Measurements from ENCODE around the gene UNC13B.

Gene UNC13B

DNA sequence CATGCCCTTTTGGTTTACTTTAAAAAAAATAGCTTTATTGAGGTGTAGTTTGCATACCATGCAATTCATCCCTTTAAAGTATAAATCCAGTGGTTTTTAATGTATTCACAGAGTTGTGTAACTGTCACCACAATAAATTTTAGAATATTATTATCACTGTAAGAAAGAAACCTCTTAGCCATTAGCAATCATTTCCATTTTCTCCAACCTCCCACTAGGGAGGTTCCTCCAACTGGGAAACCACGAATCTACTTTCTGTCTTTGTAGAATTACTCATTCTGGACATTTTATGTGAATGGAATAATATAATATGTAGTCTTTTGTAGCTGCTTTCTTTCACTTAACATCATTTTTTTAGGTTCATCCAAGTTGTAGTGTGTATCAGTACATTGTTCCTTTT lies 43.5 kb downstream of the UNC13B start:
- TF ChIP-seq, protein P1, sequence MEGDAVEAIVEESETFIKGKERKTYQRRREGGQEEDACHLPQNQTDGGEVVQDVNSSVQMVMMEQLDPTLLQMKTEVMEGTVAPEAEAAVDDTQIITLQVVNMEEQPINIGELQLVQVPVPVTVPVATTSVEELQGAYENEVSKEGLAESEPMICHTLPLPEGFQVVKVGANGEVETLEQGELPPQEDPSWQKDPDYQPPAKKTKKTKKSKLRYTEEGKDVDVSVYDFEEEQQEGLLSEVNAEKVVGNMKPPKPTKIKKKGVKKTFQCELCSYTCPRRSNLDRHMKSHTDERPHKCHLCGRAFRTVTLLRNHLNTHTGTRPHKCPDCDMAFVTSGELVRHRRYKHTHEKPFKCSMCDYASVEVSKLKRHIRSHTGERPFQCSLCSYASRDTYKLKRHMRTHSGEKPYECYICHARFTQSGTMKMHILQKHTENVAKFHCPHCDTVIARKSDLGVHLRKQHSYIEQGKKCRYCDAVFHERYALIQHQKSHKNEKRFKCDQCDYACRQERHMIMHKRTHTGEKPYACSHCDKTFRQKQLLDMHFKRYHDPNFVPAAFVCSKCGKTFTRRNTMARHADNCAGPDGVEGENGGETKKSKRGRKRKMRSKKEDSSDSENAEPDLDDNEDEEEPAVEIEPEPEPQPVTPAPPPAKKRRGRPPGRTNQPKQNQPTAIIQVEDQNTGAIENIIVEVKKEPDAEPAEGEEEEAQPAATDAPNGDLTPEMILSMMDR (IDR thresholded peaks at IDR 0.05; ENCODE audit: low read length, missing control alignments): no peak
- DNase-seq (ENCODE audit: low read depth): no peak
- no peak overlapping the region for H3K4me3 ChIP-seq (replicated peaks; ENCODE audit: low read depth, low read length)

DNA sequence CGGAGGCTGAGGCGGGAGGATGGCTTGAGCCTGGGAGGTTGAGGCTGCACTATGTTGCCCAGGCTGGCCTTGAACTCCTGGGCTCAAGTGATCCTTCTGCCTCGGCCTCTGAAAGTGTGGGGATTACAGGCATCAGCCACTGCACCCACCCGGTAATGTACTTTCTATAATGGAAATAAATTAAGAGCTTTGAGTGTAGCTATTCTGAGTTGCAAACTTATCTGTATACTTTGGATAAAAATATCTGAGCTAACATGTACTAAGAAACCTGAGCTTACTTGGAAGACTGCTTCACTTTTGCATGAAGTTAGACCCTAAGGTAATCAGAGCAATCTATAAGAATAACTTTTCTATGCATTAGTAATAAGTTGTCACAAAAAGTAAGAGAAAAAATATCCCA lies 50.0 kb downstream of the UNC13B start:
- no peak for DNase-seq (ENCODE audit: low read depth)
- TF ChIP-seq, protein P1 (IDR thresholded peaks at IDR 0.05; ENCODE audit: low read length, missing control alignments): no peak
- H3K4me3 ChIP-seq (replicated peaks; ENCODE audit: low read depth, low read length): no peak overlapping the region

DNA sequence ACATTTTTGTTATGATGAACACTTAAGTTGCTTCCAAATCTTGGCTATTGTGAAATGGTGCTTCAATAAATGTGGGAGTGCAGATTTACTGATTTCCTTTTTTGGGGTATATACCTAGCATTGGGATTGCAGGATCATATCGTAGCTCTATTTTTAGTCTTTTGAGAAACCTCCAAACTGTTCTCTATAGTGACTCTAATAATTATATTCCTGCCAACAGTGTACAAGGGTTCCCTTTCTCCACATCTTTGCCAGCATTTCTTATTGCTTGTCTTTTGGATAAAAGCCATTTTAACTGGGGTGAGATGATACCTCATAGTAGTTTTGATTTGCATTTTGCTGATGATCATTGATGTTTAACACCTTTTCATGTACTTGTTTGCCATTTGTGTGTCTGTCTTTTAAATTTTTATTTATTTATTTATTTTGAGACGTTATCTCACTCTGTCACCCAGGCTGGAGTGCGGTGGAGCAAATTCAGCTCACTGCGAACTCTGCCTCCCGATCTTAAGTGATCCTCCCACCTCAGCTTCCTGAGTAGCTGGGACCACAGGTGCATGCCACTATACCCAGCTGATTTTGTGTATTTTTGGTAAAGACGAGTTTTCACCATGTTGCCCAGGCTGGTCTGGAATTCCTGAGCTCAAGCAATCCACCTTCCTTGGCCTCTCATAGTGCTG lies 59.0 kb downstream of the UNC13B start:
- no peak overlapping the region for H3K4me3 ChIP-seq (replicated peaks; ENCODE audit: low read depth, low read length)
- TF ChIP-seq, protein P1 (IDR thresholded peaks at IDR 0.05; ENCODE audit: low read length, missing control alignments): no peak
- no peak for DNase-seq (ENCODE audit: low read depth)

DNA sequence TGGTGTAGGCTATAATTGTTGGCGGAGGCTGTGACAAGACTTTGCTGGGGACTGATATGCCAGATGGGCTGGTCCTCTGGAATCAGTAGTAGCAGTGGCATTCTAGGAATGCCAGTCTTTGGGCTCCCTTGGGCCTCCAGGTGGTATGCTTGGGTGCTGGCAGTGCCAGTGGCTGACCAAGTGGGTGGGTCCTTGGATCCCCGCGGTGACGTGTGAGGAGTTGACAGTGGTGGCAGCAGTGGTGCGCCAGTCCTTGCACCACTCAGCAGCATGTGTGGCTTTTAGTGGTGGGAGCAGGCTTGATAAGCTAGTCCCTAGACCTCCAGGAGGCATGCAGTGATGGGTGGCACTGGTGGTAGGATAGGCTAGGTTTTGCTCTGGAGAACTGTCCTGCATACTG lies 63.9 kb downstream of the UNC13B start:
- no peak overlapping the region for H3K4me3 ChIP-seq (replicated peaks; ENCODE audit: low read depth, low read length)
- no peak for DNase-seq (ENCODE audit: low read depth)
- TF ChIP-seq, protein P1 (IDR thresholded peaks at IDR 0.05; ENCODE audit: low read length, missing control alignments): no peak

DNA sequence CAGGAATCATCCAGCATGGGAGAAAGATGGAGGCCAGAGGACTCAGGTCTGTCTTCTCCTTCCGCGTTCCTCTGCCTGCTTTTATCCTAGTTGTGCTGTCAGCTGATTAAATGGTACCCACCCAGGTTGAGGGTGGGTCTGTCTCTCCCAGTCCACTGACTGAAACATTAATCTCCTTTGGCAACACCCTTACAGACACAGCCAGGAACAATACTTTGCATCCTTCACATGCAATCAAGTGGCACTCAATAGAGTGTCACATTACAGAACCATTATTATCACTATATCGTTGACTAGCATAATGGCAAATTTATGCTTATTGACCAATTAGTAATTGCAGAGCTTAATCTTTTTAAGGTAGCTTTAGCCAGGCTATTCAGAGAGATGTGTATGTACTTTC lies 64.8 kb downstream of the UNC13B start:
- no peak overlapping the region for H3K4me3 ChIP-seq (replicated peaks; ENCODE audit: low read depth, low read length)
- TF ChIP-seq, protein P1 (IDR thresholded peaks at IDR 0.05; ENCODE audit: low read length, missing control alignments): no peak
- no peak for DNase-seq (ENCODE audit: low read depth)

DNA sequence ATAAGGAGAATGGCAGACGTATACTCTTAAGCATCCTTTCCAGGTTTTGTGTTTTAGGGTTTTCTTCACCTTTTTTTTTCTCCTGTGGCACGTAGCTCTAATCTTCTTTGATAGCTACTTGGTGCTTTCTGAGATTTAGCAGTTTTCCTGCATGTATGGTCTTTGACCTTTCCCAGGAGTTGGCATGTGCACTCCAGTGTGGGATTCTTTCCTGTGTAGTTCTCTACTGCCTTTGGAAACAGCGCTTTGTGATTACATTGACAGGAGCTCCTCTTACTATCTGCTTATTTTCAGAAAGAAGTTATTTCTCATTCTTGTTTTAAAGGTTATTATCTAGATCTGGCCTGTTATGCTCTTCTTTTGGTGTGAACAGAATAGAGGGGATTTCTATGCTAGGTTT lies 65.5 kb downstream of the UNC13B start:
- H3K4me3 ChIP-seq (replicated peaks; ENCODE audit: low read depth, low read length): no peak overlapping the region
- DNase-seq (ENCODE audit: low read depth): peak; percentile 3
- TF ChIP-seq, protein P1 (IDR thresholded peaks at IDR 0.05; ENCODE audit: low read length, missing control alignments): no peak
